ENCODE data around the gene EXOC6.

DNA sequence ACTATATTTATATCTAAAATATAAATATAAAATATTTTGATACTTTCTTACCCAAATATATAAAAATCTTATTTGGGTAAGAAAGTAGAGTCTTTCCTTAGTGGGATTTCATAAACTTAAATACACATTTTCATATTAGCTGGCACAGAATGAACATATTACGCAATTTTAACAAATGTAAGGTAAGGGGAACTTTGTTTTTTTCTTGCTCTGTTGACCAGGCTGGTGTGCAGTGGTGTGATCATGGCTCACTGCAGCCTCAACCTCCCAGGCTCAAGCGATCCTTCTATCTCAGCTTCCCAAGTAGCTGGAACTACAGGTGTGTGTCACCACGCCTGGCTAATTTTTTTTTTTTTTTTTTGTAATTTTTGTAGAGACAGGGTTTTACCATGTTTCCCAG, 243.6 kb downstream of the EXOC6 start:
- TF ChIP-seq, protein P1, sequence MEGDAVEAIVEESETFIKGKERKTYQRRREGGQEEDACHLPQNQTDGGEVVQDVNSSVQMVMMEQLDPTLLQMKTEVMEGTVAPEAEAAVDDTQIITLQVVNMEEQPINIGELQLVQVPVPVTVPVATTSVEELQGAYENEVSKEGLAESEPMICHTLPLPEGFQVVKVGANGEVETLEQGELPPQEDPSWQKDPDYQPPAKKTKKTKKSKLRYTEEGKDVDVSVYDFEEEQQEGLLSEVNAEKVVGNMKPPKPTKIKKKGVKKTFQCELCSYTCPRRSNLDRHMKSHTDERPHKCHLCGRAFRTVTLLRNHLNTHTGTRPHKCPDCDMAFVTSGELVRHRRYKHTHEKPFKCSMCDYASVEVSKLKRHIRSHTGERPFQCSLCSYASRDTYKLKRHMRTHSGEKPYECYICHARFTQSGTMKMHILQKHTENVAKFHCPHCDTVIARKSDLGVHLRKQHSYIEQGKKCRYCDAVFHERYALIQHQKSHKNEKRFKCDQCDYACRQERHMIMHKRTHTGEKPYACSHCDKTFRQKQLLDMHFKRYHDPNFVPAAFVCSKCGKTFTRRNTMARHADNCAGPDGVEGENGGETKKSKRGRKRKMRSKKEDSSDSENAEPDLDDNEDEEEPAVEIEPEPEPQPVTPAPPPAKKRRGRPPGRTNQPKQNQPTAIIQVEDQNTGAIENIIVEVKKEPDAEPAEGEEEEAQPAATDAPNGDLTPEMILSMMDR (tag by site-specific recombination; IDR thresholded peaks at IDR 0.05) = no peak
- no peak for TF ChIP-seq REST (tag by site-specific recombination; IDR thresholded peaks at IDR 0.05)

Data from HEK293 (cell line).